ENCODE results near the gene RRP15.

Gene RRP15

DNA sequence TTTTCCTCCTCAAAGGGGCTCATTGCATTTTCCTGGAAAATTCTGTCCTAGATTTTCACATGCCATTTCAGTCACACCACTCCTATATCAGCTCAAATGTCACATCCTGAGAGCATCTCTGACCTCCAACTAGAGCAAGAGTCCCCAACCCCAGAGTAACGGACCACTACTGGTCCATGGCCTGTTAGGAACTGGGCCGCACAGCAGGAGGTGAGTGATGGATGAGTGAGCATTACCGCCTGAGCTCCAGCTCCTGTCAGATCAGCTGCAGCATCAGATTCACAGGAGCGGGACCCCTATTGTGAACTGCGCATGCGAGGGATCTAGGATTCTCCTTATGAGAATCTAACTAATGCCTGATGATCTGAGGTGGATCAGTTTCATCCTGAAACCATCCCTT lies 12.7 kb upstream of the RRP15 start:
- Histone ChIP-seq H3K27me3 (ENCODE audit: insufficient read depth, low read length) (no peaks in the 10 kb centered on the region), H3K4me1 (ENCODE audit: insufficient read depth, low read length) (no peaks in the 10 kb centered on the region), H3K9me3 (ENCODE audit: low read length) (no peaks in the 10 kb centered on the region), H2AFZ (ENCODE audit: low read depth, low read length) (no peak overlapping the region), H3K4me3 (ENCODE audit: low read length) (no peak overlapping the region), H3K36me3 (ENCODE audit: insufficient read depth, low read length) (no peaks in the 10 kb centered on the region)

DNA sequence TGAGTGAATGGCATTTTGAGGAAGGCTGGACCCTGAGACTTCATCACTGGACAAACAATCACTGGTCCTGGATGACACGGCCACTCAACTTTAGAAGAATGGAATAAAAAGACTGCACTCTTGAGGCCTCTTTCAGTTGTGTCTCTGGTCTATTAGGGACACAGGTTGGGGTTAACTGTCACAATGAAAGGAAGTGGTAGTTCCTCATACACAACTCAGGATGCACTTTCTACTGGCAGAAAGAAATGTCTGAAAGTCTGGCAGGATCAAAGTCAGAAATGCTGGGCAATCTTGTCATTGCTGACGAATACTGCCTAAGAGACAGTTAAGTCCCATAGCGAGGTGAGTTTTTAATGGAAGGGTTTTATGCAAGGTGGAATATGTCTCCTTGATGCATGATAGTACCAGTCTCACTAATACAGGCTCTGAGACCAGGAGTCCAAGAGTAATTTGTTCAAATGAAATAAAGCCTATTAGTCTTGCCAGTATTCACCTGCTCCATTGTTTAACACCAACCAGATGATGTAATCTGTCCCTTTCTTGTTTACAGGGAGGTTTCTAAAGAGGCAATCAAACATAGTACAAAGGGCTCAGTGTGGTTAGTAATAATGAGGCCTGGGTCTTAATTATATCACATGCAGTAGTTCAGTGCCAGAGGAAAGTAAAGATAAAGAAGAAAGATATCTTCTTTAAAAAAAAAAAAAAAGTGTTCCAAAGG lies 11.2 kb upstream of the RRP15 start:
- H3K4me1 ChIP-seq (ENCODE audit: insufficient read depth, low read length): no peaks in the 10 kb centered on the region
- no peak overlapping the region for H2AFZ ChIP-seq (ENCODE audit: low read depth, low read length)
- no peak overlapping the region for H3K4me3 ChIP-seq (ENCODE audit: low read length)
- no peaks in the 10 kb centered on the region for H3K9me3 ChIP-seq (ENCODE audit: low read length)
- no peaks in the 10 kb centered on the region for H3K36me3 ChIP-seq (ENCODE audit: insufficient read depth, low read length)
- H3K27me3 ChIP-seq (ENCODE audit: insufficient read depth, low read length): no peaks in the 10 kb centered on the region

DNA sequence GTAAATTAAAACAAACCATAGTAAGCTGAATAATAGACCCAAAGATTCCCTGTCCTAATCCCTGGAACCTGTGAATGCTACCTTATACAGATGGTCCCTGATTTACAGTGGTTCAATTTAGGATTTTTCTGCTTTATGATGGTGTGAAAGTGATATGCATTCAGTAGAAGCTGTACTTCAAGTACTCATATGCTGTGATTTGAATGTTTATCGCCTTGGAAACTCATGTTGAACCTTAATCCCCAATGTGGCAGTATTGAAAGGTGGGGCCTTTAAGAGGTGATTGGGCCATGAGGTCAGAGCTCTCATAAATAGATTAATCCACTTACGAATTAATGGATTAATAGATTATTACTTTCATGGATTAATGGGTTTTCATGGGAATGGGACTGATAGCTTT lies 10.6 kb upstream of the RRP15 start:
- H3K4me3 ChIP-seq (ENCODE audit: low read length): no peak overlapping the region
- H3K9me3 ChIP-seq (ENCODE audit: low read length): no peaks in the 10 kb centered on the region
- no peaks in the 10 kb centered on the region for H3K4me1 ChIP-seq (ENCODE audit: insufficient read depth, low read length)
- H2AFZ ChIP-seq (ENCODE audit: low read depth, low read length): no peak overlapping the region
- H3K27me3 ChIP-seq (ENCODE audit: insufficient read depth, low read length): no peaks in the 10 kb centered on the region
- H3K36me3 ChIP-seq (ENCODE audit: insufficient read depth, low read length): no peaks in the 10 kb centered on the region

DNA sequence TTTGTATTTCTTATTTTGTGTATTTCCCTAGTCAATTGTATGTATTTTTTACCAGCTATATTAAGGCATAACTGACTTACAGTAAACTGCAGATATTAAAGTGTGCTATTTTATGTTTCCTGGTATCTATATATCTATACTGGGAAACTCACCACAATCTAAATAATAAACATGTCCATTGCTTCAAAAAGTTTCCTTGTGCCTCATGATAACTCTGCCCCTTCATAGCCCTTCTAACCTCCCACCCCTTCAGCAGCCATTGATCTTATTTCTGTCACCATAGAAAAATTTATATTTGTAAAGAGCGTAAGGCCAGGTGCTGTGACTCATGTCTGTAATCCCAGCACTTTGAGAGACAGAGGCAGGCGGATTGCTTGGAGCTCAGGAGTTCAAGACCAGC lies 9.3 kb upstream of the RRP15 start:
- H3K9me3 ChIP-seq (ENCODE audit: low read length): no peaks in the 10 kb centered on the region
- no peaks in the 10 kb centered on the region for H3K27me3 ChIP-seq (ENCODE audit: insufficient read depth, low read length)
- no peaks in the 10 kb centered on the region for H3K36me3 ChIP-seq (ENCODE audit: insufficient read depth, low read length)
- no peak overlapping the region for H3K4me3 ChIP-seq (ENCODE audit: low read length)
- no peak overlapping the region for H2AFZ ChIP-seq (ENCODE audit: low read depth, low read length)
- H3K4me1 ChIP-seq (ENCODE audit: insufficient read depth, low read length): no peaks in the 10 kb centered on the region

DNA sequence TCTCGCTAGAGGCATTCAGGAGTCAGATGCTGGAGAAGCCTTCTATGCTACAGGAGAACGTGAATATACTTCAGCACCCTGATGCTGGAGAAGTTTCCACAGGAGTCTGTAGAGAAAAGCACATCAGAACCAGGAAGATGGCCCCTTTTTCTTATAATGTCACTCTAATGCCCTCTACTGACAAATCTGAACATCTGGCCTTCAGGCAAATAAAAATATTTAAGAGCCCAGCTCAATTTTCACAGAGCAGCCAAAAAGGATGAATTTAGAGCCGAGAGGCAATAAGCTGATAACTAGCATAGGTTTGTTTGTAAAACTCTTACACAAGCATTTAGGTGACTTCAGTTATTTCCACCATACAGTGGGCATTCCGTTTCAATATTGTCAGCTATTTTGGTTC lies 3.8 kb upstream of the RRP15 start:
- H2AFZ ChIP-seq (ENCODE audit: low read depth, low read length): no peak overlapping the region
- H3K27me3 ChIP-seq (ENCODE audit: insufficient read depth, low read length): no peaks in the 10 kb centered on the region
- H3K4me3 ChIP-seq (ENCODE audit: low read length): no peak overlapping the region
- H3K36me3 ChIP-seq (ENCODE audit: insufficient read depth, low read length): no peaks in the 10 kb centered on the region
- peaks cover 7% of the 10 kb centered on the region for H3K4me1 ChIP-seq (ENCODE audit: insufficient read depth, low read length)
- H3K9me3 ChIP-seq (ENCODE audit: low read length): peaks cover 3% of the 10 kb centered on the region

DNA sequence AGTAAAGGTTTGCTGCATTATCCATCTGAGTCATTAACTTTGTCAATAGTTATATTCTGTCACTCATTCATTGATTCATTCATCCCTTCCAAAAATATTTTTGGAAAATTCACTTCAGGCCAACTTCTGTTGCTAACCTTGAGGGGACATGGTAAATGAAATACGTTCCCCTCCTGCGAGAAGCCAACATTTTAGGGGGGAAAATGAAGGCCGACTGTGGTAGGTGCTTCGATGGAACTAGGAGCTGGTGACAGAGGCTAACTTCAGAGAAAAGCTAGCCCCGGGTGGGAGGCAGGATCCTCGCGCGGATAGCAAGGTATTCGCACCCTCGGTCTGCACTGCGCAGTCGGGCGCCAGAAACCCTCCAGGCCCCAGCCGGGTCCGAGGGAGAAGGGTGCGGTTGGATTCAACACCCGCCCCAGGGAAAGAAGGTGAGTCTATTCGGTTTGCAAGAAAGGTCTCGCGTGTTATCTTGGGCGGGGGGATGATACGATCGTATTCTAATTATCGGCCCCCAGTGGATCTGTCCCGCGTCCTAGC lies 646 bp upstream of the RRP15 start:
- H3K4me3 ChIP-seq (ENCODE audit: low read length): peak overlapping the region; percentile 94

DNA sequence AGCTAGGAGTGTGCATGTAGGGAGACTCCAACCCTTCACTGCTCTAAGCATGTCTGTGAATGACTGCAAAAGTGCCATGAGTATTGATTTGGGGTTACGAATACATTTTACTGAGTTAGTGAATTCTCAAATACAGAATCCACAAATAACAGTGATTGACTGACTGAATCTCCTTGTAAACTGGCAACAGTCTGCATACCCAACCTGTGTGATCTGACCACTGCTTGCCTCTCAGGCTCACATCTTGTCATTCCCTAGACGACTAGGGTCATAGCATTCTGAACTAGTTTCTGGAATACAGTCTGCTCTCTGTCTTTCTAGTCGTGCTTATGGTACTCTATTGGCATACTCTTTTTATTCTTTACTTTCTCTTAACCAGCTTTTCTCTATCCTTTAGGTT lies 7.4 kb downstream of the RRP15 start:
- no peak overlapping the region for H3K4me3 ChIP-seq (ENCODE audit: low read length)
- H2AFZ ChIP-seq (ENCODE audit: low read depth, low read length): no peak overlapping the region
- peaks cover 3% of the 10 kb centered on the region for H3K36me3 ChIP-seq (ENCODE audit: insufficient read depth, low read length)
- H3K27me3 ChIP-seq (ENCODE audit: insufficient read depth, low read length): no peaks in the 10 kb centered on the region
- no peaks in the 10 kb centered on the region for H3K9me3 ChIP-seq (ENCODE audit: low read length)
- H3K4me1 ChIP-seq (ENCODE audit: insufficient read depth, low read length): no peaks in the 10 kb centered on the region

More for the DNA sequence above, 646 bp upstream of the RRP15 start:
- H3K9me3 ChIP-seq (ENCODE audit: low read length): peaks cover 3% of the 10 kb centered on the region
- H2AFZ ChIP-seq (ENCODE audit: low read depth, low read length): peak overlapping the region; percentile 92
- H3K36me3 ChIP-seq (ENCODE audit: insufficient read depth, low read length): no peaks in the 10 kb centered on the region
- H3K4me1 ChIP-seq (ENCODE audit: insufficient read depth, low read length): peaks cover 15% of the 10 kb centered on the region
- no peaks in the 10 kb centered on the region for H3K27me3 ChIP-seq (ENCODE audit: insufficient read depth, low read length)

DNA sequence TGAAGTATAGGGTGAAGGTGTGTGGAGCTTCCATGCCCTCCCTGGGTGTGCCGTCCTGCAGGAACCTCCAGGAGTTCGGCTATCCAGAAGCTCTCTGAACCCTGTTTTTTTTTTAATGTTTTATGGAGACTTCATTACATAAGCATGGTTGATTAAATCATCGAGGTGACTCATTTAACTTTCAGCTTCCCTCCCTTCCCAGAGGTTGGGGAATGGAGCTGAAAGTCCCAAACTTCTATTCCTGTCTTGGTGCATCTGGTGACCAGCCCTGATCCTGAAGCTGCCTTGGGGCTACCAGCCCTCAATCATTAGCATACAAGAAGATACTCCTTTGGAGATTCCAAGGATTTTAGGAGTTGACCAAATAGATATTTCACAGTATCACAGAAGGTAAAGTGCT lies 9.5 kb downstream of the RRP15 start:
- Histone ChIP-seq H3K4me1 (ENCODE audit: insufficient read depth, low read length) (no peaks in the 10 kb centered on the region), H3K9me3 (ENCODE audit: low read length) (no peaks in the 10 kb centered on the region), H2AFZ (ENCODE audit: low read depth, low read length) (no peak overlapping the region), H3K4me3 (ENCODE audit: low read length) (no peak overlapping the region), H3K36me3 (ENCODE audit: insufficient read depth, low read length) (peaks cover 3% of the 10 kb centered on the region), H3K27me3 (ENCODE audit: insufficient read depth, low read length) (no peaks in the 10 kb centered on the region)

DNA sequence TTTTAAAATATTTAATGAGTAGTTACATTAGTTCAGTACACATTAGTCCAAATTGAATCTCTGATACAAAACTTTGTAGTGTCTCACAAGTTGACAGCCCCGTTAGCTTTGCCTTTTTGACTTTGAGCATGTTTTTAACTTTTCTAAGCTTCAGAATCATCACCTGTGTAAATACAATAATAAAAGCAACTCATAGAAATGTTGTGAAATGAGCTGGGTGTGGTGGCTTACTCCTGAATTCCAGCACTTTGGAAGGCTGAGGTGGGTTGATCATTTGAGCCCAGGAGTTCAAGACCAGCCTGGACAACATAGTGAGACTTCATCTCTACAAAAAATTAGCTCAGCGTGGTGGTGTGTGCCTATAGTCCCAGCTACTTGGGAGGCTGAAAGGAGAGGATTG lies 11.1 kb downstream of the RRP15 start:
- Histone ChIP-seq H3K27me3 (ENCODE audit: insufficient read depth, low read length) (no peaks in the 10 kb centered on the region), H3K36me3 (ENCODE audit: insufficient read depth, low read length) (peaks cover 3% of the 10 kb centered on the region), H3K4me3 (ENCODE audit: low read length) (no peak overlapping the region), H3K4me1 (ENCODE audit: insufficient read depth, low read length) (no peaks in the 10 kb centered on the region), H2AFZ (ENCODE audit: low read depth, low read length) (no peak overlapping the region), H3K9me3 (ENCODE audit: low read length) (no peaks in the 10 kb centered on the region)

DNA sequence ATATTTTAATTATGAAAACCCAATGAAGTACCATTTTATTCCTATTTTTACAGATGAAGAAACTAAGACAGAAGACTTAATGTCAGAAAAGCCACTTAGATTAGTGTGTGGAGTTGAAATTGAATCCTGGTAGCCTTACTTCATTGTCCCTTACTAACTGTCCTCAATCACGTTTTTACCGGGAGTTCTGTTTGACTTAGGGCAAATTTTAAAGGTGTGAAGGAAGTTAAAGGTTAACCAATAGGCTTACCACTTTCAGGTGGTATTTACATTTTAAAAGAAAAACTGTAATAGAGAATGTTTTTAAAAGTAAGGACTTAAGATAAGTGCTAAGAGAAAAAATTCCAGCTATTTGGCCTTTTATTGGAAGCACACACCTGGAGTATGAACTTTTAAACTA lies 12.4 kb downstream of the RRP15 start:
- no peaks in the 10 kb centered on the region for H3K9me3 ChIP-seq (ENCODE audit: low read length)
- H3K4me1 ChIP-seq (ENCODE audit: insufficient read depth, low read length): no peaks in the 10 kb centered on the region
- peaks cover 10% of the 10 kb centered on the region for H3K36me3 ChIP-seq (ENCODE audit: insufficient read depth, low read length)
- H3K27me3 ChIP-seq (ENCODE audit: insufficient read depth, low read length): no peaks in the 10 kb centered on the region
- H3K4me3 ChIP-seq (ENCODE audit: low read length): no peak overlapping the region
- no peak overlapping the region for H2AFZ ChIP-seq (ENCODE audit: low read depth, low read length)

DNA sequence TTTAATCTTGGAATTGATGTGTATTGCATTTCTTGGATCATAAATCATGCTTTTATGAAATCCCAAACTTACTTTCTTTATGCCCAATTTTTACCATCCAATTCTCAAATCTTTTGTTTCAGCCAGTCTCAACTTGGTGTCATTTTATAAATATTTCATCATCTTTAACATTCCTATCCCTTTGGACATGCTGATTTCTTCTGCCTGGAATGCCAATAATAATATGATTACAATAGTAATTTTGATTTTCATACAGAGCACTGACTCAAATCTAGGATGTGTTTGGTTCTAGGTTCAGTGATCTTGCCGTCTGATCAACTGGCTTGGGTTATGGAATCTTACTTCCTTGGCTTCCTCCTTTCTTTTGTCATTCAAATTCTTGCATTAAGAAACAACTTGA lies 12.8 kb downstream of the RRP15 start:
- no peaks in the 10 kb centered on the region for H3K27me3 ChIP-seq (ENCODE audit: insufficient read depth, low read length)
- no peak overlapping the region for H2AFZ ChIP-seq (ENCODE audit: low read depth, low read length)
- H3K4me1 ChIP-seq (ENCODE audit: insufficient read depth, low read length): no peaks in the 10 kb centered on the region
- H3K4me3 ChIP-seq (ENCODE audit: low read length): no peak overlapping the region
- H3K36me3 ChIP-seq (ENCODE audit: insufficient read depth, low read length): peaks cover 10% of the 10 kb centered on the region
- H3K9me3 ChIP-seq (ENCODE audit: low read length): no peaks in the 10 kb centered on the region

DNA sequence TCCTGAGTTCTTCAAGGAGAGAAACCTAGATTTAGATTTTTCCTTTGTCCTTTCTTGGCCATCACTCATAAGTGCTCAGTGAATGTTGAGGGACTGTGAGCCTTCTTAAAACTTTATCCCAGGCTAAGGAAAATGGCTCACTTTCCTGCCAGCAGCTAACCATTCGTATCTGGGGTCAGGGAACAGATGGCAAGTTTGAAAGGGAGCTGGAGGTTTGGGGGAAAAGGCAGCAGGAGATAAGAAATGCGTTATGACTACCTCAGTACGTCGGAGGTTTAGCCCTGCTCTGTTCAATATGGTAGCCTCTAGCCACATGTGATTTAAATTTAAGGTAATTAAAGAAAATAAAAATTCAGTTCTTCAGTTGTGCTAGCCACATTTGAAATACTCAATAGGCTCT lies 13.3 kb downstream of the RRP15 start:
- H3K36me3 ChIP-seq (ENCODE audit: insufficient read depth, low read length): peaks cover 10% of the 10 kb centered on the region
- no peak overlapping the region for H2AFZ ChIP-seq (ENCODE audit: low read depth, low read length)
- no peaks in the 10 kb centered on the region for H3K4me1 ChIP-seq (ENCODE audit: insufficient read depth, low read length)
- H3K9me3 ChIP-seq (ENCODE audit: low read length): no peaks in the 10 kb centered on the region
- no peaks in the 10 kb centered on the region for H3K27me3 ChIP-seq (ENCODE audit: insufficient read depth, low read length)
- H3K4me3 ChIP-seq (ENCODE audit: low read length): no peak overlapping the region

DNA sequence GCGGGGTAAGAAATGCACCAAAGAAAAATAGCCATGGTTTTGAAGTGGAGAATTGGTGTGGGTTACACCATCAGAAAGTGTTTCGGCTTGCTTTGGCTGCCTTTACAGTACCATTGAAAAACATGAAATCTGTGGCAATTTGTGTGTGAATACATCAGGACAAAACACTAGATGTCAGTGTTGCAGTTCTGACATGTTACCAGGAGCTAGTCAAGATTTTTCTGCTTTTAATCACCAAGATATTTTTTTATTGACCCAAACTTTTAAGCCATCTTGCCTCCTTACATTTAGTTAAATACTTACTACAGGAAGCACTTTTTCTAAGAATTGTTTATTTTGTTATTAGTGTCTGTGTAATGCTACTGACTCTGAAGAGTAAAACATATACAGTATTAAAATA lies 14.3 kb downstream of the RRP15 start:
- H3K4me1 ChIP-seq (ENCODE audit: insufficient read depth, low read length): no peaks in the 10 kb centered on the region
- no peaks in the 10 kb centered on the region for H3K27me3 ChIP-seq (ENCODE audit: insufficient read depth, low read length)
- peaks cover 16% of the 10 kb centered on the region for H3K36me3 ChIP-seq (ENCODE audit: insufficient read depth, low read length)
- H3K4me3 ChIP-seq (ENCODE audit: low read length): no peak overlapping the region
- H2AFZ ChIP-seq (ENCODE audit: low read depth, low read length): no peak overlapping the region
- H3K9me3 ChIP-seq (ENCODE audit: low read length): no peaks in the 10 kb centered on the region

DNA sequence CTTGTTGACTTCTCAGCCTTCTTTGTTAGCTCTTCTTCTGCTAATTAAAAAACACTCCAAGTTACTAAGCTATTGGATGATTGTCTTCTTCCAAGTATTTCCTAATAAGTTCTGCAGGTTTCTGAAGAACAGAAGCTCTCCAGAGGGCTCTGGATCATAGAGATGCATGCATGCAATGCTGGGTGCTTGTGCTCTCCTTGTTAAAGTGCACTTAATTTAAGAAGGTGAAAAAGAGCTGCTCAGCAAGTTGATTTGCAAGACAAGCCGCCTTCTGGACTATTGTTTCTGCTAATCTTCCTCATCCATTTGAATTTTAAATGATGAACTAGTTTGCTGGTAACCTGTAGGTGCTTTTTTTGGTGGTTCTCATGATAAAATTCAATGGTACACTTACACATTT lies 16.1 kb downstream of the RRP15 start:
- Histone ChIP-seq H3K36me3 (ENCODE audit: insufficient read depth, low read length) (peaks cover 23% of the 10 kb centered on the region), H2AFZ (ENCODE audit: low read depth, low read length) (no peak overlapping the region), H3K9me3 (ENCODE audit: low read length) (no peaks in the 10 kb centered on the region), H3K4me1 (ENCODE audit: insufficient read depth, low read length) (no peaks in the 10 kb centered on the region), H3K4me3 (ENCODE audit: low read length) (no peak overlapping the region), H3K27me3 (ENCODE audit: insufficient read depth, low read length) (no peaks in the 10 kb centered on the region)

All from neuron (in vitro differentiated cells).